Subcutaneous abdominal adipose tissue (tissue), 5 donors: Measurements from ENCODE around the gene C3orf20.
"Not testable (repeated sequence)": the region's sequence is repeated elsewhere in the genome, so short reads cannot be mapped to it uniquely, and the experiment has no call there.

Experiments used
- H3K27ac ChIP-seq: one replicate; pipeline ENCODE4 v1.7.0; 2013; ENCODE audit warnings: low read depth, mild to moderate bottlenecking, inconsistent platforms, low read length, moderate library complexity
- H3K27me3 ChIP-seq, 5 donors: one replicate each; pipeline ENCODE4 v1.7.0; 2013; ENCODE audit warnings: low read length in 5 of 5, inconsistent platforms in 1 of 5; ENCODE audit not compliant: control insufficient read depth in 5 of 5, insufficient read depth in 4 of 5
- H3K36me3 ChIP-seq, 5 donors: one replicate each; pipeline ENCODE4 v1.7.0; 2013; ENCODE audit warnings: low read length in 5 of 5; ENCODE audit not compliant: control insufficient read depth in 5 of 5, insufficient read depth in 5 of 5
- H3K4me1 ChIP-seq, 5 donors: one replicate each; pipeline ENCODE4 v1.7.0; 2013; ENCODE audit warnings: low read length in 5 of 5, mild to moderate bottlenecking in 3 of 5, moderate library complexity in 1 of 5; ENCODE audit not compliant: control insufficient read depth in 5 of 5, insufficient read depth in 5 of 5
- H3K4me3 ChIP-seq, 5 donors: one replicate each; pipeline ENCODE4 v1.7.0; 2013; ENCODE audit warnings: low read length in 5 of 5, low read depth in 1 of 5
- H3K9ac ChIP-seq, 5 donors: one replicate each; pipeline ENCODE4 v1.7.0; 2013; ENCODE audit warnings: low read length in 5 of 5, mild to moderate bottlenecking in 4 of 5, moderate library complexity in 3 of 5
- H3K9me3 ChIP-seq, 5 donors: one replicate each; pipeline ENCODE4 v1.7.0; 2013; ENCODE audit warnings: low read length in 5 of 5; ENCODE audit not compliant: control insufficient read depth in 5 of 5
- donor health status: healthy.
- donor health status: healthy.
- donor health status: healthy.
- donor health status: healthy.
- donor health status: healthy.

The C3orf20 gene

DNA sequence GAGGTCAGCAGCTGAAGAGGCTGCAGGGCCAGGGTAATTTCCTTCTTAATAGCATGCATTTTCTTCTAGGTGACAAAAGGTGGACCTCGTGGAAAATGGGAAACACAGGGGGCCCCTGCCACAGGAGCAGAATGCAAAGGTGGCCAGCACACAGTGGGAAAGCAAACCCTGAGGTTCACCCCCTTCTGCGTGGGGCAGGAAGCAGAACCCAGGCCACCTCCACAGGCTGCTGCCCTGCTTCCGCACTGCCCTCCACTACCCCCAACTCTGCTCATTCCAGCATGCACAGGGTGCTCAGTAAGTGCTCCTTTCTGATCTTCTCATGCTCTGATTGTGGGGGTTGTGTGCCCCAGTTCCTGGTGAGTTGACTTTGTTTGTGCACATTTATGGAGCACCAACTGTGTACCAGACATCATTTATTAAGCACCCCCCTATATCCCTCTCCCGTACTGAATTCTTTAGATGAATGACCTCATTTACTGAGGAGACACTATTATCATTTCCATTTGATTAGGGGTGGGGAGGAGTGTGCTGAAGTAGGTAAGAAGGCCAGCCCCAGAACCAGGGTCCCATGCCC lies 131.1 kb downstream of the C3orf20 start:
- H3K27me3 ChIP-seq, result peaks cover 0 to 11% (median 7%) of the 10 kb centered on the region in 5 donors
- peaks cover 14 to 72% (median 48%) of the 10 kb centered on the region in 5 donors for H3K4me1 ChIP-seq
- peak overlapping the region; percentile 12 for H3K27ac ChIP-seq
- no peak overlapping the region for H3K9ac ChIP-seq
- no peaks in the 10 kb centered on the region for H3K9me3 ChIP-seq
- no peak overlapping the region for H3K4me3 ChIP-seq
- no peaks in the 10 kb centered on the region for H3K36me3 ChIP-seq

DNA sequence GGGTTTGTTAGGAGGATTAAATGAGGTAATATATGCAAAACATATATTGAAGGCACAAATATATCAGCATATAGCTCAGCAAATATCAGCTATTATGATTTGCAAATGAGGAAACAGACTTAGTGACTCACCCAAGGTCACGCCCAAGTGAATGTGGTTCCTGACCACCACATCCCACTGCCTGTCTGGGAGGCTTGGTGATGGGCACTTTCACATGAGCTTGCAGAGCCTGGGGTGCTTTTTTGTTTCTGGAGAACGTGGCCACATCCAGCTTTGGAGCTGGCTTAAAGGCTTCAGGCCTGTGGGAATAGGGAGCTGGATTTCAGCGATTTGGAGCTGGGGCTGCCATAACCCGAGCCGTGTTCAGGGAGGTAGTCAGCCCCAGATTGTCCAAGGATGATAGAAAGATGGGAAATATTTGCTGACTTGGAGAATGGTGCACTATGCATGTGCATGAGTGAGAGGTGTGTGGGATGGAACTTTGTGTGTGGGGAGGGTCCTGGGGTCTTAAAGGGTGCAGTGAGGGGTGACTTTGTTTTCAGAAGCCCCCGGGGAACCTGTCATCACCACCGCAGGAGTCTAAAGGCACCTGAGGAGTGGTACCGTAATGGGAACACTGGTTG lies 131.8 kb downstream of the C3orf20 start:
- H3K27me3 ChIP-seq, result peaks cover 4 to 13% (median 7%) of the 10 kb centered on the region in 5 donors
- peak overlapping the region; percentile 24 for H3K27ac ChIP-seq
- peak overlapping the region in 1 of 5 donors; percentile 22 for H3K4me3 ChIP-seq
- no peak overlapping the region for H3K9ac ChIP-seq
- peaks cover 16 to 75% (median 50%) of the 10 kb centered on the region in 5 donors for H3K4me1 ChIP-seq
- H3K36me3 ChIP-seq, result no peaks in the 10 kb centered on the region
- no peaks in the 10 kb centered on the region for H3K9me3 ChIP-seq

DNA sequence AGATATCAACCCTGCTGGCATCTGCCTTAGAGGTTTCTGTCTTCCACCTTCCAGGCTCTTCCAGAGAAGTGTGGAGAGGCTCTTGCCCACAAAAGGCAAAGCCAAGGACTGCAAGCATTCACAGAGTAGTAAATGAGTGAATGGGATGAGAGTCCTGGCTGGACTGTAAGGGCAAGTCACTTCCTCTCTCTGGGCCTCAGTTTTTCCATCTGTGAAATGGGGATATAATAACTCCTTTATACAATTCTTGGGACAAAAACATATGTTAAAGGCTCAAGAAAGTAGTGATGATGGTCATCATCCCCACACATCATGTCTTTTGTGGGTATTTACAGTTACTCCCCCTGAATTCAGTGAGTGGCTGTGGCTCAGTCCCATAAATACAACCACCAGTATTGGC lies 133.1 kb downstream of the C3orf20 start:
- Histone ChIP-seq H3K9ac (no peak overlapping the region), H3K27me3 (peaks cover 4 to 18% (median 7%) of the 10 kb centered on the region in 5 donors), H3K4me3 (no peak overlapping the region), H3K4me1 (peaks cover 20 to 73% (median 45%) of the 10 kb centered on the region in 5 donors), H3K27ac (peak overlapping the region; percentile 24), H3K9me3 (no peaks in the 10 kb centered on the region), H3K36me3 (no peaks in the 10 kb centered on the region)

DNA sequence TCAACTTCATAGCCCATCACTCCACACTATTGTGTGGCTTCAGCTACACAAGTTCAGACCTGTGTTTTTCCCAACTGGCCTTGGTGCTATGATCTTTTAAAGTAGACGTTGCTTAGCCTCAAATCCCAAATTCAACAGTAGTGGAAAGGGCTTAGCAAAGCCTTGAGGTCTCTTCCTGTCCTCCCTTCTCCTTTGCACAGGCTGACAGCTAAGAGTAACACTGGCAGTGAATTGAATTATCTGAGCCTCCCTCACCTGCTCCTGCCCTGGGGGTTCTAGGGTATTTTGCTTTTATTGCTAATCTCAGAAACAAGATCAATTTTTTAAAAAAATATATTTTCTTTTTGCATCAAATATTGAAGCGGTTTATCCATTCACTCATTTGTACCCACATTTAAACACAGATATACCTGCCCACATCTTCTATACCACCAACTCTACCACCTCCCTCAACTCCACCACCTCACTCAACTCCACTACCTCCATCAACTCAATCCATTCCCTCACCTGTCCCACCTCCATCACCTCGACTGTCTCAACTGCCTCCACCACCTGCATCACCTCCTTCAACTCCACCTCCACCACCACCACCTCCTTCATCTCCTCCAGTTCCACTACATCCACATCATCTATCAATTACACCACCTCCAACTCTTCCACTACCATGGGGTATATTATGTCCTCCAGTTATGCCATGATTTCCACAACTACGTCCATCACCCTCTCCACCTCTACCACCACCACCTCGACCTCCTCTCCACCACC lies 133.7 kb downstream of the C3orf20 start:
- Histone ChIP-seq H3K27ac (peak overlapping the region; percentile 24), H3K4me3 (no peak overlapping the region), H3K9me3 (no peaks in the 10 kb centered on the region), H3K9ac (no peak overlapping the region), H3K36me3 (no peaks in the 10 kb centered on the region), H3K27me3 (peaks cover 4 to 18% (median 7%) of the 10 kb centered on the region in 5 donors), H3K4me1 (peaks cover 19 to 73% (median 42%) of the 10 kb centered on the region in 5 donors)

DNA sequence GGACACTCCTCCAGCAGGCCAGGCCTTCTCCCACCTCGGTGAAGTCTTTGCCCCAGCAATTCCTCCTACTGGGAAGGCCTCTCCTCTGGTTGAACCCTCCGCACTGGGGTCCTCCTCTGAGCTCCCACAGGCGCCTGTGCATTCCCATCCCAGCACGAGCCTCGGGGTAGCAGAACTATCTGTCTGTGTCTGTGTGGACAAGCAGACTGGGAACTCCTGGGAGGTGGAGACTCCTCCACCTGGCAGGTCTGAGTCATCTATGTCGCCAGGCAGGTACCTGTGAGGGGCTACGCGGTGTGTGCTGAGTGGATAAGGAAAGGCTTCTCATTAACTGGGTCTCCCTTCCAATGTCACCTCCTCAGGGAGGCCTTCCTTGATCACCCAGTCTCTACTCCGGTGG lies 134.7 kb downstream of the C3orf20 start:
- peak overlapping the region in 2 of 5 donors; percentile 17 to 44 for H3K9ac ChIP-seq
- peaks cover 17 to 73% (median 41%) of the 10 kb centered on the region in 5 donors for H3K4me1 ChIP-seq
- H3K27me3 ChIP-seq, result peaks cover 4 to 18% (median 7%) of the 10 kb centered on the region in 5 donors
- not testable (repeated sequence) for H3K9me3 ChIP-seq, H3K36me3 ChIP-seq
- H3K27ac ChIP-seq, result peak overlapping the region; percentile 78
- peak overlapping the region in 4 of 5 donors; percentile 62 to 70 (median 63) for H3K4me3 ChIP-seq

DNA sequence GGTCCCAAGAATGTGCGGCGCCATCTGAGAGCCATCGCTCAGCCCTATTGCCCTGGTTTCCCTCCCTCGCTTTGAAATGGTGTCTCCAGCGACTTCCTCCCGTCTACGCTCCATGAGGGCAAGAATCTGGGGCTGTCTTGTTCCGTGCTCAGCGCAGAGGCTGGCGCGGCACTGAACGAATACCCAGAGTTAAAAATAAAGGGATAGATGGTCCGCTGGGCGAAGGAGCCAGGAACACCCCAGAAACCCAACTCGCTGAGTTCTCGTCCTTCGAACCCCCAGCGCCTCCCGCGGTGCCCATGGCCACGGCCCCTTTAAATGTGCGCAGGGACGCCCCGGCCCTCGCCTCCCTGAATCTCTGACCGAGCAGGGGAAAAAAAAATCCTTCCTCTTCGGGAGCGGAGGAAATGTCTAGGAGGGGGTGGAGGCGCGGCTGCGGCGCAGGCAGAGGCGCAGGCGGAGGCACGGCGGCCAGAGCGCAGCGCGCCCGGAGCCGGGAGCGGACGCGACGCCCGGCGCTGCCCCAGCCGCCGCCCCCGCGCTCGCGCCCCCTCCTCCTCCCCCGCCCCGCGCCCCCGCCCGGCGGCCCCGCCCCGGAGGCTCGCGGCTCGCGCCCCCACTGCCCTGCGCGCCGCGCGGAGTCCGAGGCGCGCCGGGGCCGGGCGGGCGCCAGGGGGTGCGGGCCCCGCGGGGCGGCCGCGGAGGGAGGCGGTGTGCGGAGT lies 135.3 kb downstream of the C3orf20 start:
- peaks cover 0 to 5% (median 0%) of the 10 kb centered on the region in 5 donors for H3K36me3 ChIP-seq
- peaks cover 4 to 18% (median 10%) of the 10 kb centered on the region in 5 donors for H3K27me3 ChIP-seq

DNA sequence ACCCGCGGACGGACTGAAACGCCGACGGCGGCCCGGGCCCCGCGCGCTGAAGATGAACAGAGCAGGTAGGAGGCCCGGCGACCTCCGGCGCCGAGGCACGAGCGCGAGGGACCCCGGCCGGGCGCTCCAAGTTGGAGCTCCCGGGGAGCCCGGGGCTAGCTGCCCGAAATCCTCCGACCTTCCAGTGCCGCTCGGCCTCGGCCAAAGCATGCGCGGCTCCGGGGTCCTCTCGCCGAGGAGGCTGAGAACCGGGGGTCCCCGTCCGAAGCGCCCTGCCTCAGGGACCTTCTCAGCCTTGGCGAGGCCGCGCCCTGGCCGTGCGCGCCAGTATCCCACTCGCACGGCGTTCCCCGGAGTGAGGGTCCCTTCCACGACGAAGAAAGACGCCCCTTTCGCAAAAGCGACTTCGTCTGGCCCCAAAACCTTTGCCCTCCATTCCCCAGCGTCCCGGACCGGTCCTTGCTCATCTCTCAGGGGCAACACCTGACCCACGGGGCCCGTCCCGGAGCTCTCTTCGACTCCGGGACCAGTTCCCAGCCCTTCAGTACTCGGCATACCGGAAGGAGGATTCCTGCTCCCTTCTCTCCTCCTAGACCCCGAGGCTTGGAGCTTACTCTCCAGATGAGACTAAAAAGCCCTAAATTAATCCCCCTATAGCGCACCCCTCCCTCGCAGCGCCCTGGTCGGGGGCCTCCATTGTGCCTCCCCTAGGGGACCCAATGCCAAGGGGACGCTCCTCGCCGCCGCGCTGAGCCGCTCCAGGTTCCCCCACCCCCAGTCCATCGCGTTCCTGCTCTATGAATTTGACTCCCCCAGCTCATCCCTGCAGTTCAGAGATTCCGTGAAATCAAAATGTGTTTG lies 136.1 kb downstream of the C3orf20 start:
- Histone ChIP-seq H3K9ac (peak overlapping the region; percentile 24 to 70 (median 59)), H3K9me3 (no peaks in the 10 kb centered on the region), H3K27ac (peak overlapping the region; percentile 70), H3K4me3 (peak overlapping the region; percentile 61 to 84 (median 81)), H3K27me3 (peaks cover 4 to 18% (median 10%) of the 10 kb centered on the region in 5 donors), H3K36me3 (peaks cover 0 to 9% (median 0%) of the 10 kb centered on the region in 5 donors), H3K4me1 (peaks cover 17 to 68% (median 36%) of the 10 kb centered on the region in 5 donors)

More for the DNA sequence above, 135.3 kb downstream of the C3orf20 start:
- H3K9me3 ChIP-seq, result no peaks in the 10 kb centered on the region
- H3K9ac ChIP-seq, result peak overlapping the region in 2 of 5 donors; percentile 17 to 44
- peak overlapping the region; percentile 78 for H3K27ac ChIP-seq
- H3K4me3 ChIP-seq, result peak overlapping the region; percentile 61 to 84 (median 80)
- peaks cover 17 to 73% (median 39%) of the 10 kb centered on the region in 5 donors for H3K4me1 ChIP-seq

DNA sequence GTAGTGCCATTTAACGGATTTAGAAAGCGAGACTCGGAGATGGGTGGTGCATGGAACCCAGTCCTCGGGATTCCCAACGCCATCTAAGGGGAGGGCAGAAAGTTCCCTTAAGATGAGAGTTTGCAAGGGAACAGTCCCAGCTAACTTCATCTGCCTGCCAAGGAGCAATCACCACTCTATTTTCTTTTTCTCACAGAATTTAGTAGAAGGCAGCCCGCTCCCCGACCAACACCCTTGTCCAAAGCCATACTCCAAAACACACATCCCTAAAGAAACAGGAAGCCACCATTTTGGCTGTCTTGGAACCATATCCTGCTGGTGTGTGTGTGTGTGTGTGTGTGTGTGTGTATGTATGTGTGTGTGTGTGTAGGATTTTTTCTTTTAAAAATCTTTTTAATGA lies 136.7 kb downstream of the C3orf20 start:
- Histone ChIP-seq H3K4me1 (peaks cover 17 to 61% (median 34%) of the 10 kb centered on the region in 5 donors), H3K4me3 (peak overlapping the region; percentile 61 to 84 (median 81)), H3K36me3 (peaks cover 0 to 9% (median 0%) of the 10 kb centered on the region in 5 donors), H3K27ac (peak overlapping the region; percentile 70), H3K9me3 (no peaks in the 10 kb centered on the region), H3K9ac (peak overlapping the region in 4 of 5 donors; percentile 49 to 70 (median 63)), H3K27me3 (peaks cover 4 to 18% (median 10%) of the 10 kb centered on the region in 5 donors)
